C4-2B (cell line): Measurements from ENCODE around the gene MMP25.

Experiments used
- CTCF ChIP-seq: fragments of 450-650 bp; conservative IDR thresholded peaks from 2 replicates; pipeline ENCODE4 v1.5.1; 2017; ENCODE audit warnings: mild to moderate bottlenecking
- ZFX ChIP-seq: fragments of 450-650 bp; IDR thresholded peaks from 2 replicates; pipeline ENCODE4 v1.6.1; 2017

GRCh38 chr16:3088925-3089716 lies 42.8 kb downstream of the MMP25 start:
- TF ChIP-seq CTCF (0 out of 2 replicates have a peak, but pooled peaks have one; percentile 4), ZFX (no peak)
